ENCODE measurements around the gene SP4. TPM values are rescaled to one million over a fixed set of nuclear protein-coding genes. Genes with fewer than 3 reads are reported as not detected.
"Not testable (repeated sequence)": the region's sequence is repeated elsewhere in the genome, so short reads cannot be mapped to it uniquely, and the experiment has no call there.

SP4 gene
- total RNA-seq, 5 donors from 2014 or later (not counting 1 experiment from before 2014, with no cell fraction given) = 29.8 to 48.2 (median 35.4) TPM

GRCh38 chr7:21526007-21526406, 98.1 kb downstream of the SP4 start:
- H3K4me1 Mint-ChIP-seq = no peaks in the 10 kb centered on the region
- peak in 1 of 35 experiments; percentile 39 for DNase-seq
- Histone ChIP-seq H3K4me1 (ENCODE audit: control insufficient read depth in 1 of 2, extremely low read depth in 1 of 2, insufficient read depth in 2 of 2, low read length in 2 of 2) (no peaks in the 10 kb centered on the region), H3K27ac (ENCODE audit: low read length) (no peak overlapping the region), H3K27me3 (replicated peaks in 1 of 2; ENCODE audit: control insufficient read depth in 2 of 2, extremely low read depth in 1 of 2, insufficient read depth in 2 of 2, low read length in 1 of 2) (no peaks in the 10 kb centered on the region), H3K9me3 (no peaks in the 10 kb centered on the region), H3K4me3 (ENCODE audit: control insufficient read depth in 1 of 2, extremely low read depth in 1 of 2, low read length in 1 of 2) (no peak overlapping the region), H3K36me3 (ENCODE audit: control insufficient read depth in 2 of 2, extremely low read depth in 1 of 2, insufficient read depth in 1 of 2, low read length in 1 of 2) (no peaks in the 10 kb centered on the region)
- H3K27me3 Mint-ChIP-seq = peaks cover 0 to 3% of the 10 kb centered on the region in 2 donors
- no peak overlapping the region for H3K27ac Mint-ChIP-seq
- no peaks in the 10 kb centered on the region for H3K36me3 Mint-ChIP-seq
- H3K4me3 Mint-ChIP-seq = no peak overlapping the region
- ATAC-seq (replicated peaks in 1 of 4) = no peak
- ChIA-PET POLR2A (no interaction called here), CTCF (interaction anchor here in 1 of 2 donors (1.4 kb wide), 1 partner anchor 10 kb away, joined by 3 read pairs; no protein-coding TSS in a partner anchor)
- H3K9me3 Mint-ChIP-seq = no peaks in the 10 kb centered on the region

- no peaks in the 10 kb centered on the region for H3K9me3 Mint-ChIP-seq
- peaks cover 0 to 3% of the 10 kb centered on the region in 2 donors for H3K27me3 Mint-ChIP-seq
- POLR2A ChIA-PET = no interaction called here
Observed at GRCh38 chr7:21526448-21526847, 98.6 kb downstream of the SP4 start.

DNA sequence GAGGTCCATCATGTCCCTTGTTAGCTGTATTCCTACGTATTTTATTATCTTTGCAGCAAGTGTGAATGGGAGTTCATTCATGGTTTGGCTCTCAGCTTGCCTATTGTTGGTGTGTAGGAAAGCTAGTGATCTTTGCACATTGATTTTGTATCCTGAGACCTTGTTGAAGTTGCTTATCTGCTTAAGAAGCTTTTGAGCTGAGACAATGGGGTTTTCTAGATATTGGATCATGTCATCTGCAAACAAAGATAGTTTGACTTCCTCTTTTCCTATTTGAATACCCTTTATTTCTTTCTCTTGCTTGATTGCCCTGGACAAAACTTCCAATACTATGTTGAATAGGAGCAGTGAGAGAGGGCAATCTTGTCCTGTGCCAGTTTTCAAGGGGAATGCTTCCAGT, 104.6 kb downstream of the SP4 start:
- H3K4me1 ChIP-seq (ENCODE audit: control insufficient read depth in 1 of 2, extremely low read depth in 1 of 2, insufficient read depth in 2 of 2, low read length in 2 of 2); H3K9me3 Mint-ChIP-seq; POLR2A ChIA-PET; H3K9me3 ChIP-seq; DNase-seq; H3K27ac Mint-ChIP-seq; H3K36me3 ChIP-seq (ENCODE audit: control insufficient read depth in 2 of 2, extremely low read depth in 1 of 2, insufficient read depth in 1 of 2, low read length in 1 of 2); H3K27ac ChIP-seq (ENCODE audit: low read length); H3K4me3 ChIP-seq (ENCODE audit: control insufficient read depth in 1 of 2, extremely low read depth in 1 of 2, low read length in 1 of 2); H3K36me3 Mint-ChIP-seq; CTCF ChIA-PET; ATAC-seq (replicated peaks in 1 of 4); H3K27me3 ChIP-seq (replicated peaks in 1 of 2; ENCODE audit: control insufficient read depth in 2 of 2, extremely low read depth in 1 of 2, insufficient read depth in 2 of 2, low read length in 1 of 2); H3K4me3 Mint-ChIP-seq; H3K27me3 Mint-ChIP-seq: not testable (repeated sequence)
- no CpG with 5 or more reads among the region's 1 CpG for WGBS (ENCODE audit: insufficient coverage)
- peaks cover 0 to 20% (median 14%) of the 10 kb centered on the region in 3 donors for H3K4me1 Mint-ChIP-seq

More at GRCh38 chr7:21526448-21526847, 98.6 kb downstream of the SP4 start:
- H3K27ac ChIP-seq (ENCODE audit: low read length) = no peak overlapping the region
- no peak for DNase-seq
- no peaks in the 10 kb centered on the region for H3K9me3 ChIP-seq
- no peak overlapping the region for H3K4me3 Mint-ChIP-seq
- no peaks in the 10 kb centered on the region for H3K36me3 ChIP-seq (ENCODE audit: control insufficient read depth in 2 of 2, extremely low read depth in 1 of 2, insufficient read depth in 1 of 2, low read length in 1 of 2)
- no peaks in the 10 kb centered on the region for H3K4me1 Mint-ChIP-seq
- 100% methylated on average over 1 of the region's 3 CpGs for WGBS (ENCODE audit: insufficient coverage)
- no peak overlapping the region for H3K27ac Mint-ChIP-seq
- no peak for ATAC-seq (replicated peaks in 1 of 4)
- CTCF ChIA-PET = interaction anchor here (1.0 to 1.4 kb wide), 2 partner anchors 10 to 272 kb away, joined by 3 read pairs; no protein-coding TSS in a partner anchor
- H3K4me1 ChIP-seq (ENCODE audit: control insufficient read depth in 1 of 2, extremely low read depth in 1 of 2, insufficient read depth in 2 of 2, low read length in 2 of 2) = no peaks in the 10 kb centered on the region
- H3K4me3 ChIP-seq (ENCODE audit: control insufficient read depth in 1 of 2, extremely low read depth in 1 of 2, low read length in 1 of 2) = no peak overlapping the region
- H3K27me3 ChIP-seq (replicated peaks in 1 of 2; ENCODE audit: control insufficient read depth in 2 of 2, extremely low read depth in 1 of 2, insufficient read depth in 2 of 2, low read length in 1 of 2) = no peaks in the 10 kb centered on the region
- no peaks in the 10 kb centered on the region for H3K36me3 Mint-ChIP-seq

GRCh38 chr7:21533646-21534045, 105.8 kb downstream of the SP4 start:
- H3K36me3 Mint-ChIP-seq; H3K4me1 ChIP-seq (ENCODE audit: control insufficient read depth in 1 of 2, extremely low read depth in 1 of 2, insufficient read depth in 2 of 2, low read length in 2 of 2); H3K36me3 ChIP-seq (ENCODE audit: control insufficient read depth in 2 of 2, extremely low read depth in 1 of 2, insufficient read depth in 1 of 2, low read length in 1 of 2); CTCF ChIA-PET; POLR2A ChIA-PET; DNase-seq; H3K4me3 ChIP-seq (ENCODE audit: control insufficient read depth in 1 of 2, extremely low read depth in 1 of 2, low read length in 1 of 2); H3K9me3 ChIP-seq; H3K27ac ChIP-seq (ENCODE audit: low read length); H3K9me3 Mint-ChIP-seq; H3K27me3 ChIP-seq (replicated peaks in 1 of 2; ENCODE audit: control insufficient read depth in 2 of 2, extremely low read depth in 1 of 2, insufficient read depth in 2 of 2, low read length in 1 of 2); H3K4me3 Mint-ChIP-seq; ATAC-seq (replicated peaks in 1 of 4): not testable (repeated sequence)
- H3K27me3 Mint-ChIP-seq = peaks cover 0 to 14% of the 10 kb centered on the region in 2 donors
- H3K4me1 Mint-ChIP-seq = peaks cover 0 to 20% (median 14%) of the 10 kb centered on the region in 3 donors
- peak overlapping the region in 1 of 2 donors; percentile 62 for H3K27ac Mint-ChIP-seq

DNA sequence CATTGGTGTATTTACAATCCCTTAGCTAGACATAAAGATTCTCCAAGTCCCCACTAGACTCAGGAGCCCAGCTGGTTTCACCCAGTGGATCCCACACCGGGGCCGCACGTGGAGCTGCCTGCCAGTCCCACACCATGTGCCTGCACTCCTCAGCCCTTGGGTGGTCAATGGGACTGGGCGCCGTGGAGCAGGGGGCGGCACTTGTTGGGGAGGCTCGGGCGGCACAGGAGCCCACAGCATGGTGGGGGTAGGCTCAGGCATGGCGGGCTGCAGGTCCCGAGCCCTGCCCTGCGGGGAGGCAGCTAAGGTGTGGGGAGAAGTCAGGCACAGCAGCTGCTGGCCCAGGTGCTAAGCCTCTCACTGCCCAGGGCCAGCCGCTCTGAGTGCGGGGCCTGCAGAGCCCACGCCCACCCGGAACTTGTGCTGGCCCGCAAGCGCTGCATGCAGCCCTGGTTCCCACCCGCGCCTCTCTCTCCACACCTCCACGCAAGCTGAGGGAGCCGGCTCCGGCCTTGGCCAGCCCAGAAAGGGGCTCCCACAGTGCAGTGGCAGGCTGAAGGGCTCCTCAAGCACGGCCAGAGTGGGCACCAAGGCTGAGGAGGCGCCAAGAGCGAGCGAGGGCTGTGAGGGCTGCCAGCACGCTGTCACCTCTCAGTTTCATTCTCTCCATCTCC, 108.7 kb downstream of the SP4 start:
- DNase-seq; H3K36me3 ChIP-seq (ENCODE audit: control insufficient read depth in 2 of 2, extremely low read depth in 1 of 2, insufficient read depth in 1 of 2, low read length in 1 of 2); H3K4me3 Mint-ChIP-seq; H3K9me3 ChIP-seq; H3K36me3 Mint-ChIP-seq; H3K27me3 ChIP-seq (replicated peaks in 1 of 2; ENCODE audit: control insufficient read depth in 2 of 2, extremely low read depth in 1 of 2, insufficient read depth in 2 of 2, low read length in 1 of 2); H3K27ac Mint-ChIP-seq; H3K4me3 ChIP-seq (ENCODE audit: control insufficient read depth in 1 of 2, extremely low read depth in 1 of 2, low read length in 1 of 2); H3K27ac ChIP-seq (ENCODE audit: low read length); CTCF ChIA-PET; ATAC-seq (replicated peaks in 1 of 4); POLR2A ChIA-PET; H3K9me3 Mint-ChIP-seq; H3K4me1 ChIP-seq (ENCODE audit: control insufficient read depth in 1 of 2, extremely low read depth in 1 of 2, insufficient read depth in 2 of 2, low read length in 2 of 2): not testable (repeated sequence)
- WGBS (ENCODE audit: insufficient coverage) = 90% methylated on average over 19 of the region's 27 CpGs
- H3K4me1 Mint-ChIP-seq = peaks cover 0 to 20% (median 14%) of the 10 kb centered on the region in 3 donors
- peaks cover 17 to 31% of the 10 kb centered on the region in 2 donors for H3K27me3 Mint-ChIP-seq

- ChIA-PET CTCF (no interaction called here), POLR2A (no interaction called here)
- no peak overlapping the region for H3K4me3 Mint-ChIP-seq
- Histone ChIP-seq H3K4me3 (ENCODE audit: control insufficient read depth in 1 of 2, extremely low read depth in 1 of 2, low read length in 1 of 2) (no peak overlapping the region), H3K27ac (ENCODE audit: low read length) (no peak overlapping the region), H3K36me3 (ENCODE audit: control insufficient read depth in 2 of 2, extremely low read depth in 1 of 2, insufficient read depth in 1 of 2, low read length in 1 of 2) (no peaks in the 10 kb centered on the region), H3K4me1 (ENCODE audit: control insufficient read depth in 1 of 2, extremely low read depth in 1 of 2, insufficient read depth in 2 of 2, low read length in 2 of 2) (peaks cover 4 to 12% of the 10 kb centered on the region in 2 experiments), H3K9me3 (no peaks in the 10 kb centered on the region), H3K27me3 (replicated peaks in 1 of 2; ENCODE audit: control insufficient read depth in 2 of 2, extremely low read depth in 1 of 2, insufficient read depth in 2 of 2, low read length in 1 of 2) (peaks cover 8 to 17% of the 10 kb centered on the region in 2 experiments)
- peaks cover 8 to 18% (median 14%) of the 10 kb centered on the region in 3 donors for H3K4me1 Mint-ChIP-seq
- H3K36me3 Mint-ChIP-seq = no peaks in the 10 kb centered on the region
- H3K27ac Mint-ChIP-seq = no peak overlapping the region
- ATAC-seq (replicated peaks in 1 of 4) = no peak
- peaks cover 32 to 48% of the 10 kb centered on the region in 2 donors for H3K27me3 Mint-ChIP-seq
- 93% methylated on average over 2 of the region's 3 CpGs for WGBS (ENCODE audit: insufficient coverage)
- no peaks in the 10 kb centered on the region for H3K9me3 Mint-ChIP-seq
- no peak for DNase-seq
Observed at GRCh38 chr7:21538936-21539495, 111.1 kb downstream of the SP4 start.
